WTC11 (cell line): Measurements from ENCODE around the gene CNP. TPM values are rescaled to one million over a fixed set of nuclear protein-coding genes. Genes with fewer than 3 reads are reported as not detected.

Experiments used
- ATAC-seq: fragments of 200-7000 bp; cut with Tn5 transposase; 2 replicates; pipeline ENCODE4 v1.10.0; 2021; ENCODE audit warnings: mild to moderate bottlenecking, moderate library complexity
- CTCF ChIA-PET: fragments of 300-600 bp; sonication (Branson Sonifier 250); formaldehyde crosslinking; loops from one replicate; lab custom pipeline; 2021; ENCODE audit warnings: antibody characterized with exemption; lab: Charles Lee
- POLR2A ChIA-PET: fragments of 350-600 bp; sonication (Branson Sonifier 250); formaldehyde crosslinking; loops from one replicate; lab custom pipeline; 2021; ENCODE audit warnings: antibody characterized with exemption; lab: Charles Lee
- DNase-seq: peaks from one replicate; pipeline ENCODE4 v3.0.0; 2021; ENCODE audit warnings: low spot score
- H3K27ac Mint-ChIP-seq: 2 replicates; pipeline ENCODE4 v1.8.0; 2021; ENCODE audit warnings: mixed read lengths
- H3K27me3 Mint-ChIP-seq: 2 replicates; pipeline ENCODE4 v1.8.0; 2021; ENCODE audit warnings: low read depth, mild to moderate bottlenecking, moderate library complexity, mixed read lengths
- H3K36me3 Mint-ChIP-seq: 2 replicates; pipeline ENCODE4 v1.8.0; 2021; ENCODE audit warnings: mixed read lengths
- H3K4me1 Mint-ChIP-seq: 2 replicates; pipeline ENCODE4 v1.8.0; 2022; ENCODE audit warnings: mixed read lengths
- H3K4me3 Mint-ChIP-seq: 2 replicates; pipeline ENCODE4 v1.8.0; 2021; ENCODE audit warnings: mild to moderate bottlenecking, moderate library complexity, mixed read lengths
- H3K9me3 Mint-ChIP-seq: 2 replicates; pipeline ENCODE4 v1.8.0; 2021; ENCODE audit warnings: mixed read lengths
- ATF3 ChIP-seq: sonication (generic); formaldehyde crosslinking; conservative IDR thresholded peaks from 2 replicates; pipeline ENCODE4 v1.8.1; 2022; ENCODE audit warnings: mild to moderate bottlenecking, missing genetic modification reagents
- E2F1 ChIP-seq: sonication (generic); formaldehyde crosslinking; IDR thresholded peaks from 2 replicates; pipeline ENCODE4 v1.8.0; 2022; ENCODE audit warnings: mild to moderate bottlenecking, missing genetic modification reagents
- FOXP4 ChIP-seq: sonication (generic); formaldehyde crosslinking; IDR thresholded peaks from 2 replicates; pipeline ENCODE4 v1.8.0; 2022; ENCODE audit warnings: mild to moderate bottlenecking, missing genetic modification reagents
- GABPB1 ChIP-seq: sonication (generic); formaldehyde crosslinking; IDR thresholded peaks from 2 replicates; pipeline ENCODE4 v1.8.1; 2023; ENCODE audit warnings: mild to moderate bottlenecking, missing genetic modification reagents
- HMGXB4 ChIP-seq: sonication (generic); formaldehyde crosslinking; IDR thresholded peaks from 2 replicates; pipeline ENCODE4 v1.8.1; 2023; ENCODE audit warnings: mild to moderate bottlenecking, moderate library complexity, missing genetic modification reagents
- IRF1 ChIP-seq: sonication (generic); formaldehyde crosslinking; IDR thresholded peaks from 2 replicates; pipeline ENCODE4 v1.8.0; 2023; ENCODE audit warnings: missing genetic modification reagents
- JUN ChIP-seq: sonication (generic); formaldehyde crosslinking; IDR thresholded peaks from 2 replicates; pipeline ENCODE4 v1.8.0; 2023; ENCODE audit warnings: mild to moderate bottlenecking, missing genetic modification reagents
- NFATC4 ChIP-seq: fragments of 250-450 bp; sonication (Bioruptor Pico); IDR thresholded peaks from 2 replicates; pipeline ENCODE4 v1.9.0; 2021; ENCODE audit warnings: mild to moderate bottlenecking
- SOX15 ChIP-seq: fragments of 250-450 bp; sonication (Bioruptor Pico); IDR thresholded peaks from 2 replicates; pipeline ENCODE4 v1.9.0; 2021; ENCODE audit warnings: mild to moderate bottlenecking
- TEAD4 ChIP-seq: sonication (generic); formaldehyde crosslinking; IDR thresholded peaks from 2 replicates; pipeline ENCODE4 v1.8.0; 2022; ENCODE audit warnings: mild to moderate bottlenecking, missing genetic modification reagents
- ZMAT4 ChIP-seq: fragments of 250-450 bp; sonication (Bioruptor Pico); IDR thresholded peaks from 2 replicates; pipeline ENCODE4 v1.9.0; 2021; ENCODE audit warnings: mild to moderate bottlenecking
- ZNF219 ChIP-seq: sonication (generic); formaldehyde crosslinking; IDR thresholded peaks from 2 replicates; pipeline ENCODE4 v1.8.0; 2023; ENCODE audit warnings: missing genetic modification reagents, mild to moderate bottlenecking, borderline replicate concordance
- ZNF263 ChIP-seq: sonication (generic); formaldehyde crosslinking; IDR thresholded peaks from 2 replicates; pipeline ENCODE4 v1.8.1; 2022; ENCODE audit warnings: low read depth, mild to moderate bottlenecking, moderate library complexity, missing genetic modification reagents
- ZNF281 ChIP-seq: sonication (generic); formaldehyde crosslinking; IDR thresholded peaks from 2 replicates; pipeline ENCODE4 v1.8.0; 2023; ENCODE audit warnings: mild to moderate bottlenecking, missing genetic modification reagents
- total RNA-seq: library from RNA; stranded (reverse); gene quantifications from 3 replicates; pipeline ENCODE4 v1.2.3, GENCODE V29; 2021

The CNP gene
- total RNA-seq, 1 experiment from 2014 or later, result 52.5 TPM

GRCh38 chr17:41992576-41992975 is 26.0 kb downstream of the CNP start (continued):
- TF ChIP-seq IRF1 (no peak), NFATC4 (CRISPR knock-in tag) (no peak), JUN (no peak), ZNF219 (CRISPR knock-in tag) (no peak), ATF3 (CRISPR knock-in tag) (no peak)
- TF ChIP-seq, all 79 proteins: peak for 0

GRCh38 chr17:41996855-41997164 is 30.2 kb downstream of the CNP start:
- TF ChIP-seq FOXP4 (CRISPR knock-in tag), result no peak
- TF ChIP-seq ZNF281 (CRISPR knock-in tag), result no peak
- TF ChIP-seq ZNF263, result no peak
- no peak for TF ChIP-seq TEAD4 (CRISPR knock-in tag)
- no peak for TF ChIP-seq ZMAT4
- no peak for TF ChIP-seq SOX15 (CRISPR knock-in tag)
- no peak for TF ChIP-seq HMGXB4
- TF ChIP-seq, all 79 proteins: peak for 0
- Mint-ChIP-seq H3K27ac (no peak overlapping the region), H3K4me3 (no peak overlapping the region), H3K27me3 (no peaks in the 10 kb centered on the region; the same call in 1 of the 2 replicates), H3K36me3 (peaks cover 86% of the 10 kb centered on the region), H3K9me3 (no peaks in the 10 kb centered on the region), H3K4me1 (no peaks in the 10 kb centered on the region)
- CTCF ChIA-PET, result interaction anchor here (1.3 kb wide), 1 partner anchor 23 kb away, joined by 4 read pairs; the partner anchor contains the start of gene NKIRAS2
- DNase-seq (no peak), ATAC-seq (no peak)
- POLR2A ChIA-PET, result no interaction called here

- TF ChIP-seq GABPB1 (CRISPR knock-in tag) (no peak), NFATC4 (CRISPR knock-in tag) (no peak), E2F1 (CRISPR knock-in tag) (no peak)
- H3K9me3 Mint-ChIP-seq, result no peaks in the 10 kb centered on the region
- H3K4me1 Mint-ChIP-seq, result no peaks in the 10 kb centered on the region
- POLR2A ChIA-PET, result no interaction called here
- CTCF ChIA-PET, result no interaction called here
- H3K27me3 Mint-ChIP-seq, result no peaks in the 10 kb centered on the region; the same call in 1 of the 2 replicates
- no peak for DNase-seq
- no peak overlapping the region for H3K27ac Mint-ChIP-seq
- no peak overlapping the region for H3K4me3 Mint-ChIP-seq
- ATAC-seq, result no peak
- H3K36me3 Mint-ChIP-seq, result peaks cover 81% of the 10 kb centered on the region
These were observed 31.9 kb downstream of the CNP start for GRCh38 chr17:41998497-41998896.
